HEK293 (cell line): ENCODE measurements around the gene BLTP3A.

Experiments used
- CTCF ChIA-PET: fragments of 350-600 bp; formaldehyde crosslinking; extraction: SDS; loops from one replicate; lab custom pipeline; 2021; ENCODE audit warnings: antibody characterized with exemption; lab: Yijun Ruan, JAX
- POLR2A ChIA-PET: fragments of 300-600 bp; formaldehyde crosslinking; extraction: SDS; loops from one replicate; lab custom pipeline; 2020; ENCODE audit warnings: antibody characterized with exemption, inconsistent platforms; lab: Yijun Ruan, JAX
- H3K27ac ChIP-seq: fragments of 200-500 bp; sonication (Bioruptor generic); 2 replicates; pipeline ENCODE4 v1.5.1; 2014; ENCODE audit warnings: low read depth, low read length, control low read depth, inconsistent platforms; ENCODE audit errors: extremely low read depth
- H3K36me3 ChIP-seq, 2 experiments: fragments of 200-500 bp in 1 of 2; sonication (Bioruptor generic) in 1 of 2; 1 replicate in 1 of 2; 2 replicates in 1 of 2; pipeline ENCODE4 v1.5.1; 2014 to 2017; ENCODE audit warnings: inconsistent platforms in 2 of 2, low read length in 2 of 2; ENCODE audit not compliant: control insufficient read depth in 2 of 2, insufficient read depth in 1 of 2
- H3K4me1 ChIP-seq: fragments of 200-500 bp; sonication (Bioruptor generic); 2 replicates; pipeline ENCODE4 v1.5.1; 2014; ENCODE audit warnings: mild to moderate bottlenecking, low read length, inconsistent platforms; ENCODE audit not compliant: control insufficient read depth, insufficient read depth
- H3K4me3 ChIP-seq: 2 replicates; pipeline ENCODE4 v1.5.1; 2011; ENCODE audit warnings: low read depth, mild to moderate bottlenecking, control low read depth, low read length, moderate library complexity
- H3K9me3 ChIP-seq: fragments of 200-500 bp; sonication (Bioruptor generic); 2 replicates; pipeline ENCODE4 v1.5.1; 2014; ENCODE audit warnings: low read depth, low read length, inconsistent platforms; ENCODE audit not compliant: control insufficient read depth, insufficient read depth
- HOXC10 ChIP-seq: sonication (generic); formaldehyde crosslinking; IDR thresholded peaks from 2 replicates; pipeline ENCODE4 v1.8.1; 2023; ENCODE audit warnings: mild to moderate bottlenecking, missing genetic modification reagents
- KLF17 ChIP-seq: fragments of 450-650 bp; formaldehyde crosslinking; IDR thresholded peaks from 2 replicates; pipeline ENCODE4 v1.5.1; 2016; ENCODE audit warnings: missing biosample characterization, missing genetic modification characterization
- KLF7 ChIP-seq: fragments of 450-650 bp; formaldehyde crosslinking; IDR thresholded peaks from 2 replicates; pipeline ENCODE4 v1.5.1; 2016; ENCODE audit warnings: missing biosample characterization, missing genetic modification characterization, borderline replicate concordance
- SCRT1 ChIP-seq: fragments of 450-650 bp; formaldehyde crosslinking; IDR thresholded peaks from 2 replicates; pipeline ENCODE4 v1.5.1; 2016; ENCODE audit warnings: missing biosample characterization, missing genetic modification characterization, borderline replicate concordance
- WT1 ChIP-seq: fragments of 450-650 bp; formaldehyde crosslinking; IDR thresholded peaks from 2 replicates; pipeline ENCODE4 v1.5.1; 2016; ENCODE audit warnings: missing biosample characterization, missing genetic modification characterization
- ZBTB10 ChIP-seq: fragments of 450-650 bp; formaldehyde crosslinking; IDR thresholded peaks from 2 replicates; pipeline ENCODE4 v1.5.1; 2016; ENCODE audit warnings: missing biosample characterization, missing genetic modification characterization
- ZBTB20 ChIP-seq: fragments of 450-650 bp; formaldehyde crosslinking; IDR thresholded peaks from 2 replicates; pipeline ENCODE4 v1.5.1; 2016; ENCODE audit warnings: missing biosample characterization, missing genetic modification characterization
- ZBTB6 ChIP-seq: fragments of 450-650 bp; formaldehyde crosslinking; IDR thresholded peaks from 2 replicates; pipeline ENCODE4 v1.5.1; 2017; ENCODE audit warnings: missing biosample characterization, missing genetic modification characterization
- ZBTB7A ChIP-seq: fragments of 450-650 bp; formaldehyde crosslinking; IDR thresholded peaks from 2 replicates; pipeline ENCODE4 v1.5.1; 2016; ENCODE audit warnings: low read depth, missing biosample characterization, missing genetic modification characterization
- ZFHX2 ChIP-seq: fragments of 450-650 bp; formaldehyde crosslinking; conservative IDR thresholded peaks from 2 replicates; pipeline ENCODE4 v1.5.1; 2016; ENCODE audit warnings: missing biosample characterization, missing genetic modification characterization
- ZFP69B ChIP-seq: fragments of 450-650 bp; formaldehyde crosslinking; IDR thresholded peaks from 2 replicates; pipeline ENCODE4 v1.5.1; 2016; ENCODE audit warnings: missing biosample characterization, missing genetic modification characterization
- ZNF2 ChIP-seq: fragments of 450-650 bp; formaldehyde crosslinking; IDR thresholded peaks from 2 replicates; pipeline ENCODE4 v1.5.1; 2016; ENCODE audit warnings: missing biosample characterization, missing genetic modification characterization
- ZNF202 ChIP-seq: fragments of 450-650 bp; formaldehyde crosslinking; IDR thresholded peaks from 2 replicates; pipeline ENCODE4 v1.5.1; 2016; ENCODE audit warnings: missing biosample characterization, missing genetic modification characterization, borderline replicate concordance
- ZNF239 ChIP-seq: fragments of 450-650 bp; formaldehyde crosslinking; IDR thresholded peaks from 2 replicates; pipeline ENCODE4 v1.5.1; 2016; ENCODE audit warnings: missing biosample characterization, missing genetic modification characterization
- ZNF311 ChIP-seq: fragments of 450-650 bp; formaldehyde crosslinking; IDR thresholded peaks from 2 replicates; pipeline ENCODE4 v1.5.1; 2017; ENCODE audit warnings: missing biosample characterization, missing genetic modification characterization, borderline replicate concordance
- ZNF362 ChIP-seq: fragments of 450-650 bp; formaldehyde crosslinking; IDR thresholded peaks from 2 replicates; pipeline ENCODE4 v1.5.1; 2016; ENCODE audit warnings: missing biosample characterization, missing genetic modification characterization
- ZNF391 ChIP-seq: fragments of 450-650 bp; formaldehyde crosslinking; IDR thresholded peaks from 2 replicates; pipeline ENCODE4 v1.5.1; 2016; ENCODE audit warnings: low read depth, missing biosample characterization, missing genetic modification characterization, borderline replicate concordance
- ZNF558 ChIP-seq: fragments of 450-650 bp; formaldehyde crosslinking; IDR thresholded peaks from 2 replicates; pipeline ENCODE4 v1.5.1; 2016; ENCODE audit warnings: missing biosample characterization, missing genetic modification characterization
- ZNF580 ChIP-seq: fragments of 450-650 bp; formaldehyde crosslinking; IDR thresholded peaks from 2 replicates; pipeline ENCODE4 v1.5.1; 2016; ENCODE audit warnings: missing biosample characterization, missing genetic modification characterization
- ZNF600 ChIP-seq: fragments of 450-650 bp; formaldehyde crosslinking; IDR thresholded peaks from 2 replicates; pipeline ENCODE4 v1.5.1; 2016; ENCODE audit warnings: missing biosample characterization, missing genetic modification characterization
- ZNF654 ChIP-seq: fragments of 450-650 bp; formaldehyde crosslinking; IDR thresholded peaks from 2 replicates; pipeline ENCODE4 v1.5.1; 2016; ENCODE audit warnings: low read depth, missing biosample characterization, missing genetic modification characterization
- ZNF658 ChIP-seq: fragments of 450-650 bp; formaldehyde crosslinking; IDR thresholded peaks from 2 replicates; pipeline ENCODE4; 2016; ENCODE audit warnings: missing biosample characterization, missing genetic modification characterization
- ZNF747 ChIP-seq: fragments of 450-650 bp; formaldehyde crosslinking; IDR thresholded peaks from 2 replicates; pipeline ENCODE4 v1.5.1; 2016; ENCODE audit warnings: missing biosample characterization, missing genetic modification characterization
- ZNF792 ChIP-seq: fragments of 450-650 bp; formaldehyde crosslinking; IDR thresholded peaks from 2 replicates; pipeline ENCODE4 v1.5.1; 2016; ENCODE audit warnings: missing biosample characterization, missing genetic modification characterization
- ZNF843 ChIP-seq: fragments of 450-650 bp; formaldehyde crosslinking; IDR thresholded peaks from 2 replicates; pipeline ENCODE4 v1.5.1; 2016; ENCODE audit warnings: missing biosample characterization, missing genetic modification characterization
- TF ChIP-seq, protein P1 (sequence below): fragments of 450-650 bp; formaldehyde crosslinking; IDR thresholded peaks from 2 replicates; pipeline ENCODE4 v1.5.1; 2017; ENCODE audit warnings: missing biosample characterization, missing genetic modification characterization
- TF ChIP-seq, protein P2 (sequence below): IDR thresholded peaks from 2 replicates; pipeline ENCODE4 v1.6.1; 2011; ENCODE audit warnings: mild to moderate bottlenecking, low read depth, low read length, borderline replicate concordance

The BLTP3A gene

DNA sequence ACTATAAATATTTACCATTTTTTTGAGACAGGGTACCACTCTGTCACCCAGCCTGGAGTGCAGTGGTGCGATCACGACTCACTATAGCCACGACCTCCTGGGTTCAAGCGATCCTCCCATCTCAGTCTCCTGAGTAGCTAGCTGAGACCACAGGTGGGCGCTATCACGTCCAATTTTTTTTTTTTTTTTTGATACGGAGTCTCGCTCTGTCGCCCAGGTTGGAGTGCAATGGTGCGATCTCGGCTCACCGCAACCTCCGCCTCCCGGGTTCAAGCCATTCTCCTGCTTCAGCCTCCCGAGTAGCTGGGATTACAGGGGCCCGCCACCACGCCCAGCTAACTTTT, 35.4 kb upstream of the BLTP3A start (continued):
- TF ChIP-seq WT1 (tag by site-specific recombination) (peak; percentile 39; the same call in 1 of the 2 replicates), ZNF391 (0 out of 2 replicates have a peak, but pooled peaks have one; percentile 35), ZNF2 (tag by site-specific recombination) (peak; percentile 69; the same call in 1 of the 2 replicates), SCRT1 (tag by site-specific recombination) (peak; percentile 12; the same call in 1 of the 2 replicates), ZFP69B (tag by site-specific recombination) (0 out of 2 replicates have a peak, but pooled peaks have one; percentile 20), ZNF600 (tag by site-specific recombination) (peak; percentile 81), ZFHX2 (tag by site-specific recombination) (0 out of 2 replicates have a peak, but pooled peaks have one; percentile 7), ZNF580 (tag by site-specific recombination) (peak; percentile 49; the same call in 1 of the 2 replicates), ZNF362 (tag by site-specific recombination) (peak; percentile 90), ZNF654 (tag by site-specific recombination) (0 out of 2 replicates have a peak, but pooled peaks have one; percentile 7)
- TF ChIP-seq, protein P1, sequence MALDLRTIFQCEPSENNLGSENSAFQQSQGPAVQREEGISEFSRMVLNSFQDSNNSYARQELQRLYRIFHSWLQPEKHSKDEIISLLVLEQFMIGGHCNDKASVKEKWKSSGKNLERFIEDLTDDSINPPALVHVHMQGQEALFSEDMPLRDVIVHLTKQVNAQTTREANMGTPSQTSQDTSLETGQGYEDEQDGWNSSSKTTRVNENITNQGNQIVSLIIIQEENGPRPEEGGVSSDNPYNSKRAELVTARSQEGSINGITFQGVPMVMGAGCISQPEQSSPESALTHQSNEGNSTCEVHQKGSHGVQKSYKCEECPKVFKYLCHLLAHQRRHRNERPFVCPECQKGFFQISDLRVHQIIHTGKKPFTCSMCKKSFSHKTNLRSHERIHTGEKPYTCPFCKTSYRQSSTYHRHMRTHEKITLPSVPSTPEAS (tag by site-specific recombination): 0 out of 2 replicates have a peak, but pooled peaks have one; percentile 13

- H3K9me3 ChIP-seq: no peaks in the 10 kb centered on the region
- H3K36me3 ChIP-seq: peaks cover 32 to 35% of the 10 kb centered on the region in 2 experiments
- peak overlapping the region; percentile 72 for H3K27ac ChIP-seq
- CTCF ChIA-PET: interaction anchor here (0.6 to 2.5 kb wide), 7 partner anchors 9 to 382 kb away, joined by 3 to 11 read pairs (median 4); no protein-coding TSS in a partner anchor
- POLR2A ChIA-PET: interaction anchor here (0.6 to 1.7 kb wide), 17 partner anchors 9 to 332 kb away, joined by 3 to 17 read pairs (median 5); partner anchors contain the start of genes ANKS1A, BLTP3A, ILRUN and RPS10
- peak overlapping the region; percentile 97 for H3K4me3 ChIP-seq
- H3K4me1 ChIP-seq: no peaks in the 10 kb centered on the region
- 0 out of 2 replicates have a peak, but pooled peaks have one; percentile 33 for TF ChIP-seq KLF7
- TF ChIP-seq ZNF843 (tag by site-specific recombination): no peak
- no peak for TF ChIP-seq ZNF658 (tag by site-specific recombination)
- TF ChIP-seq ZBTB10 (tag by site-specific recombination): peak; percentile 13; the same call in 1 of the 2 replicates
- TF ChIP-seq ZNF747 (tag by site-specific recombination): no peak
- no peak for TF ChIP-seq ZNF239 (tag by site-specific recombination)
- TF ChIP-seq, protein P2, sequence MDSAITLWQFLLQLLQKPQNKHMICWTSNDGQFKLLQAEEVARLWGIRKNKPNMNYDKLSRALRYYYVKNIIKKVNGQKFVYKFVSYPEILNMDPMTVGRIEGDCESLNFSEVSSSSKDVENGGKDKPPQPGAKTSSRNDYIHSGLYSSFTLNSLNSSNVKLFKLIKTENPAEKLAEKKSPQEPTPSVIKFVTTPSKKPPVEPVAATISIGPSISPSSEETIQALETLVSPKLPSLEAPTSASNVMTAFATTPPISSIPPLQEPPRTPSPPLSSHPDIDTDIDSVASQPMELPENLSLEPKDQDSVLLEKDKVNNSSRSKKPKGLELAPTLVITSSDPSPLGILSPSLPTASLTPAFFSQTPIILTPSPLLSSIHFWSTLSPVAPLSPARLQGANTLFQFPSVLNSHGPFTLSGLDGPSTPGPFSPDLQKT: 0 out of 2 replicates have a peak, but pooled peaks have one; percentile 10
- TF ChIP-seq KLF17 (tag by site-specific recombination): no peak
- TF ChIP-seq SCRT1 (tag by site-specific recombination): no peak
- no peak for TF ChIP-seq ZNF202
- TF ChIP-seq ZNF792 (tag by site-specific recombination): no peak
- TF ChIP-seq ZNF311: no peak
- TF ChIP-seq HOXC10 (CRISPR knock-in tag): no peak
- no peak for TF ChIP-seq ZBTB6 (tag by site-specific recombination)
- TF ChIP-seq ZBTB20: peak; percentile 12; the same call in 1 of the 2 replicates
- TF ChIP-seq ZNF558 (tag by site-specific recombination): peak; percentile 7; the same call in 1 of the 2 replicates
- TF ChIP-seq ZBTB7A (tag by site-specific recombination): no peak; the same call in 1 of the 2 replicates
Observed at GRCh38 chr6:34757687-34758274, 34.1 kb upstream of the BLTP3A start.
